ENCODE data around the gene AGRP.
"Not testable (repeated sequence)": the region's sequence is repeated elsewhere in the genome, so short reads cannot be mapped to it uniquely, and the experiment has no call there.

AGRP gene

GRCh38 chr16:67519242-67519641, 35.9 kb upstream of the AGRP start:
- peaks cover 7% of the 10 kb centered on the region for H3K4me1 ChIP-seq (ENCODE audit: control insufficient read depth, insufficient read depth, low read length)
- no peak overlapping the region for H3K9ac ChIP-seq (ENCODE audit: low read length in 2 of 2)
- no peak overlapping the region for H3K27ac ChIP-seq (ENCODE audit: low read length)
- no peaks in the 10 kb centered on the region for H3K9me3 ChIP-seq (ENCODE audit: control insufficient read depth in 2 of 2, low read length in 2 of 2)
- no peaks in the 10 kb centered on the region for H3K36me3 ChIP-seq (ENCODE audit: control insufficient read depth in 2 of 2, insufficient read depth in 2 of 2, low read length in 2 of 2)
- H3K27me3 ChIP-seq (ENCODE audit: control insufficient read depth in 1 of 2, insufficient read depth in 2 of 2, low read length in 2 of 2) = no peaks in the 10 kb centered on the region
- H3K4me3 ChIP-seq (ENCODE audit: low read length in 2 of 2) = no peak overlapping the region

- Histone ChIP-seq H3K36me3 (ENCODE audit: control insufficient read depth in 2 of 2, insufficient read depth in 2 of 2, low read length in 2 of 2) (no peaks in the 10 kb centered on the region), H3K4me3 (ENCODE audit: low read length in 2 of 2) (no peak overlapping the region)
Observed at GRCh38 chr16:67518676-67519075, 35.3 kb upstream of the AGRP start.

GRCh38 chr16:67517661-67518423, 34.5 kb upstream of the AGRP start:
- no peaks in the 10 kb centered on the region for H3K27me3 ChIP-seq (ENCODE audit: control insufficient read depth in 1 of 2, insufficient read depth in 2 of 2, low read length in 2 of 2)
- H3K27ac ChIP-seq (ENCODE audit: low read length) = no peak overlapping the region
- no peak overlapping the region for H3K4me3 ChIP-seq (ENCODE audit: low read length in 2 of 2)
- H3K9me3 ChIP-seq (ENCODE audit: control insufficient read depth in 2 of 2, low read length in 2 of 2) = no peaks in the 10 kb centered on the region
- H3K36me3 ChIP-seq (ENCODE audit: control insufficient read depth in 2 of 2, insufficient read depth in 2 of 2, low read length in 2 of 2) = no peaks in the 10 kb centered on the region
- no peak overlapping the region for H3K9ac ChIP-seq (ENCODE audit: low read length in 2 of 2)
- H3K4me1 ChIP-seq (ENCODE audit: control insufficient read depth, insufficient read depth, low read length) = peaks cover 7% of the 10 kb centered on the region

More at GRCh38 chr16:67518676-67519075, 35.3 kb upstream of the AGRP start:
- Histone ChIP-seq H3K27me3 (ENCODE audit: control insufficient read depth in 1 of 2, insufficient read depth in 2 of 2, low read length in 2 of 2) (no peaks in the 10 kb centered on the region), H3K9ac (ENCODE audit: low read length in 2 of 2) (no peak overlapping the region), H3K27ac (ENCODE audit: low read length) (no peak overlapping the region), H3K9me3 (ENCODE audit: control insufficient read depth in 2 of 2, low read length in 2 of 2) (no peaks in the 10 kb centered on the region), H3K4me1 (ENCODE audit: control insufficient read depth, insufficient read depth, low read length) (peaks cover 7% of the 10 kb centered on the region)

- no peaks in the 10 kb centered on the region for H3K36me3 ChIP-seq (ENCODE audit: control insufficient read depth in 2 of 2, insufficient read depth in 2 of 2, low read length in 2 of 2)
- H3K27ac ChIP-seq (ENCODE audit: low read length) = no peak overlapping the region
- peaks cover 7% of the 10 kb centered on the region for H3K4me1 ChIP-seq (ENCODE audit: control insufficient read depth, insufficient read depth, low read length)
- H3K9me3 ChIP-seq (ENCODE audit: control insufficient read depth in 2 of 2, low read length in 2 of 2) = no peaks in the 10 kb centered on the region
- H3K4me3 ChIP-seq (ENCODE audit: low read length in 2 of 2) = no peak overlapping the region
- H3K9ac ChIP-seq (ENCODE audit: low read length in 2 of 2) = peak overlapping the region in 1 of 2 donors; percentile 22
- H3K27me3 ChIP-seq (ENCODE audit: control insufficient read depth in 1 of 2, insufficient read depth in 2 of 2, low read length in 2 of 2) = no peaks in the 10 kb centered on the region
Observed at GRCh38 chr16:67517155-67517445, 33.8 kb upstream of the AGRP start.

GRCh38 chr16:67516296-67517154, 33.2 kb upstream of the AGRP start:
- H3K27ac ChIP-seq (ENCODE audit: low read length) = no peak overlapping the region
- H3K9ac ChIP-seq (ENCODE audit: low read length in 2 of 2) = peak overlapping the region in 1 of 2 donors; percentile 22
- no peaks in the 10 kb centered on the region for H3K27me3 ChIP-seq (ENCODE audit: control insufficient read depth in 1 of 2, insufficient read depth in 2 of 2, low read length in 2 of 2)

GRCh38 chr16:67514382-67514828, 31.1 kb upstream of the AGRP start:
- Histone ChIP-seq H3K9ac (ENCODE audit: low read length in 2 of 2) (no peak overlapping the region), H3K27ac (ENCODE audit: low read length) (no peak overlapping the region), H3K27me3 (ENCODE audit: control insufficient read depth in 1 of 2, insufficient read depth in 2 of 2, low read length in 2 of 2) (no peaks in the 10 kb centered on the region), H3K4me1 (ENCODE audit: control insufficient read depth, insufficient read depth, low read length) (peaks cover 2% of the 10 kb centered on the region), H3K36me3 (ENCODE audit: control insufficient read depth in 2 of 2, insufficient read depth in 2 of 2, low read length in 2 of 2) (no peaks in the 10 kb centered on the region), H3K4me3 (ENCODE audit: low read length in 2 of 2) (no peak overlapping the region), H3K9me3 (ENCODE audit: control insufficient read depth in 2 of 2, low read length in 2 of 2) (no peaks in the 10 kb centered on the region)

More at GRCh38 chr16:67516296-67517154, 33.2 kb upstream of the AGRP start:
- no peaks in the 10 kb centered on the region for H3K36me3 ChIP-seq (ENCODE audit: control insufficient read depth in 2 of 2, insufficient read depth in 2 of 2, low read length in 2 of 2)
- peaks cover 3% of the 10 kb centered on the region for H3K4me1 ChIP-seq (ENCODE audit: control insufficient read depth, insufficient read depth, low read length)
- no peak overlapping the region for H3K4me3 ChIP-seq (ENCODE audit: low read length in 2 of 2)
- no peaks in the 10 kb centered on the region for H3K9me3 ChIP-seq (ENCODE audit: control insufficient read depth in 2 of 2, low read length in 2 of 2)

GRCh38 chr16:67513892-67514291, 30.5 kb upstream of the AGRP start:
- H3K4me3 ChIP-seq (ENCODE audit: low read length in 2 of 2); H3K9me3 ChIP-seq (ENCODE audit: control insufficient read depth in 2 of 2, low read length in 2 of 2); H3K27me3 ChIP-seq (ENCODE audit: control insufficient read depth in 1 of 2, insufficient read depth in 2 of 2, low read length in 2 of 2); H3K27ac ChIP-seq (ENCODE audit: low read length); H3K36me3 ChIP-seq (ENCODE audit: control insufficient read depth in 2 of 2, insufficient read depth in 2 of 2, low read length in 2 of 2); H3K9ac ChIP-seq (ENCODE audit: low read length in 2 of 2); H3K4me1 ChIP-seq (ENCODE audit: control insufficient read depth, insufficient read depth, low read length): not testable (repeated sequence)

- Histone ChIP-seq H3K4me3 (ENCODE audit: low read length in 2 of 2) (no peak overlapping the region), H3K9ac (ENCODE audit: low read length in 2 of 2) (no peak overlapping the region), H3K27ac (ENCODE audit: low read length) (no peak overlapping the region), H3K9me3 (ENCODE audit: control insufficient read depth in 2 of 2, low read length in 2 of 2) (no peaks in the 10 kb centered on the region), H3K27me3 (ENCODE audit: control insufficient read depth in 1 of 2, insufficient read depth in 2 of 2, low read length in 2 of 2) (no peaks in the 10 kb centered on the region), H3K36me3 (ENCODE audit: control insufficient read depth in 2 of 2, insufficient read depth in 2 of 2, low read length in 2 of 2) (peaks cover 0 to 2% of the 10 kb centered on the region in 2 donors), H3K4me1 (ENCODE audit: control insufficient read depth, insufficient read depth, low read length) (no peaks in the 10 kb centered on the region)
Observed at GRCh38 chr16:67509016-67509415, 25.7 kb upstream of the AGRP start.

- Histone ChIP-seq H3K27me3 (ENCODE audit: control insufficient read depth in 1 of 2, insufficient read depth in 2 of 2, low read length in 2 of 2) (no peaks in the 10 kb centered on the region), H3K9ac (ENCODE audit: low read length in 2 of 2) (no peak overlapping the region), H3K4me3 (ENCODE audit: low read length in 2 of 2) (no peak overlapping the region), H3K36me3 (ENCODE audit: control insufficient read depth in 2 of 2, insufficient read depth in 2 of 2, low read length in 2 of 2) (peaks cover 0 to 2% of the 10 kb centered on the region in 2 donors), H3K9me3 (ENCODE audit: control insufficient read depth in 2 of 2, low read length in 2 of 2) (no peaks in the 10 kb centered on the region), H3K27ac (ENCODE audit: low read length) (no peak overlapping the region), H3K4me1 (ENCODE audit: control insufficient read depth, insufficient read depth, low read length) (no peaks in the 10 kb centered on the region)
Observed at GRCh38 chr16:67506468-67506867, 23.1 kb upstream of the AGRP start.

GRCh38 chr16:67504031-67505021, 21.0 kb upstream of the AGRP start:
- Histone ChIP-seq H3K9me3 (ENCODE audit: control insufficient read depth in 2 of 2, low read length in 2 of 2) (no peaks in the 10 kb centered on the region), H3K4me3 (ENCODE audit: low read length in 2 of 2) (no peak overlapping the region), H3K27me3 (ENCODE audit: control insufficient read depth in 1 of 2, insufficient read depth in 2 of 2, low read length in 2 of 2) (no peaks in the 10 kb centered on the region), H3K36me3 (ENCODE audit: control insufficient read depth in 2 of 2, insufficient read depth in 2 of 2, low read length in 2 of 2) (peaks cover 0 to 3% of the 10 kb centered on the region in 2 donors), H3K9ac (ENCODE audit: low read length in 2 of 2) (no peak overlapping the region), H3K27ac (ENCODE audit: low read length) (no peak overlapping the region), H3K4me1 (ENCODE audit: control insufficient read depth, insufficient read depth, low read length) (peaks cover under 1% of the 10 kb centered on the region)
